ENCODE results near the gene TIGD2.

The TIGD2 gene

GRCh38 chr4:89146196-89146595 is 34.9 kb downstream of the TIGD2 start:
- Histone ChIP-seq H3K4me1 (ENCODE audit: control insufficient read depth, insufficient read depth, low read length) (no peaks in the 10 kb centered on the region), H3K9me3 (ENCODE audit: control insufficient read depth, low read length) (no peaks in the 10 kb centered on the region), H3K27me3 (ENCODE audit: control insufficient read depth, insufficient read depth, low read length) (no peaks in the 10 kb centered on the region), H3K36me3 (ENCODE audit: control insufficient read depth, insufficient read depth, low read length) (no peaks in the 10 kb centered on the region), H3K4me3 (ENCODE audit: low read length) (no peak overlapping the region), H3K9ac (ENCODE audit: low read length) (no peak overlapping the region)

GRCh38 chr4:89152972-89153371 is 41.6 kb downstream of the TIGD2 start:
- no peaks in the 10 kb centered on the region for H3K4me1 ChIP-seq (ENCODE audit: control insufficient read depth, insufficient read depth, low read length)

GRCh38 chr4:89156174-89156914 is 45.0 kb downstream of the TIGD2 start:
- Histone ChIP-seq H3K4me3 (ENCODE audit: low read length) (no peak overlapping the region), H3K9me3 (ENCODE audit: control insufficient read depth, low read length) (no peaks in the 10 kb centered on the region), H3K27me3 (ENCODE audit: control insufficient read depth, insufficient read depth, low read length) (no peaks in the 10 kb centered on the region), H3K9ac (ENCODE audit: low read length) (no peak overlapping the region), H3K4me1 (ENCODE audit: control insufficient read depth, insufficient read depth, low read length) (no peaks in the 10 kb centered on the region), H3K36me3 (ENCODE audit: control insufficient read depth, insufficient read depth, low read length) (no peaks in the 10 kb centered on the region)

More at GRCh38 chr4:89152972-89153371, 41.6 kb downstream of the TIGD2 start:
- Histone ChIP-seq H3K36me3 (ENCODE audit: control insufficient read depth, insufficient read depth, low read length) (no peaks in the 10 kb centered on the region), H3K4me3 (ENCODE audit: low read length) (no peak overlapping the region), H3K9ac (ENCODE audit: low read length) (no peak overlapping the region), H3K9me3 (ENCODE audit: control insufficient read depth, low read length) (no peaks in the 10 kb centered on the region), H3K27me3 (ENCODE audit: control insufficient read depth, insufficient read depth, low read length) (no peaks in the 10 kb centered on the region)

GRCh38 chr4:89157488-89158024 is 46.2 kb downstream of the TIGD2 start:
- H3K36me3 ChIP-seq (ENCODE audit: control insufficient read depth, insufficient read depth, low read length): no peaks in the 10 kb centered on the region
- H3K9ac ChIP-seq (ENCODE audit: low read length): no peak overlapping the region
- no peaks in the 10 kb centered on the region for H3K9me3 ChIP-seq (ENCODE audit: control insufficient read depth, low read length)
- H3K27me3 ChIP-seq (ENCODE audit: control insufficient read depth, insufficient read depth, low read length): no peaks in the 10 kb centered on the region
- H3K4me3 ChIP-seq (ENCODE audit: low read length): no peak overlapping the region
- no peaks in the 10 kb centered on the region for H3K4me1 ChIP-seq (ENCODE audit: control insufficient read depth, insufficient read depth, low read length)

- Histone ChIP-seq H3K9me3 (ENCODE audit: control insufficient read depth, low read length) (no peaks in the 10 kb centered on the region), H3K27me3 (ENCODE audit: control insufficient read depth, insufficient read depth, low read length) (no peaks in the 10 kb centered on the region), H3K4me3 (ENCODE audit: low read length) (no peak overlapping the region), H3K36me3 (ENCODE audit: control insufficient read depth, insufficient read depth, low read length) (no peaks in the 10 kb centered on the region), H3K4me1 (ENCODE audit: control insufficient read depth, insufficient read depth, low read length) (no peaks in the 10 kb centered on the region), H3K9ac (ENCODE audit: low read length) (no peak overlapping the region)
Measured at GRCh38 chr4:89158884-89159503, 47.7 kb downstream of the TIGD2 start.

- Histone ChIP-seq H3K4me3 (ENCODE audit: low read length) (no peak overlapping the region), H3K4me1 (ENCODE audit: control insufficient read depth, insufficient read depth, low read length) (no peaks in the 10 kb centered on the region), H3K27me3 (ENCODE audit: control insufficient read depth, insufficient read depth, low read length) (no peaks in the 10 kb centered on the region), H3K36me3 (ENCODE audit: control insufficient read depth, insufficient read depth, low read length) (no peaks in the 10 kb centered on the region), H3K9me3 (ENCODE audit: control insufficient read depth, low read length) (no peaks in the 10 kb centered on the region), H3K9ac (ENCODE audit: low read length) (no peak overlapping the region)
Measured at GRCh38 chr4:89160806-89161205, 49.5 kb downstream of the TIGD2 start.

GRCh38 chr4:89161841-89162240 is 50.5 kb downstream of the TIGD2 start:
- no peaks in the 10 kb centered on the region for H3K9me3 ChIP-seq (ENCODE audit: control insufficient read depth, low read length)

GRCh38 chr4:89162496-89162895 is 51.2 kb downstream of the TIGD2 start:
- Histone ChIP-seq H3K27me3 (ENCODE audit: control insufficient read depth, insufficient read depth, low read length) (no peaks in the 10 kb centered on the region), H3K36me3 (ENCODE audit: control insufficient read depth, insufficient read depth, low read length) (no peaks in the 10 kb centered on the region), H3K4me1 (ENCODE audit: control insufficient read depth, insufficient read depth, low read length) (no peaks in the 10 kb centered on the region), H3K9me3 (ENCODE audit: control insufficient read depth, low read length) (no peaks in the 10 kb centered on the region), H3K4me3 (ENCODE audit: low read length) (no peak overlapping the region), H3K9ac (ENCODE audit: low read length) (no peak overlapping the region)

More at GRCh38 chr4:89161841-89162240, 50.5 kb downstream of the TIGD2 start:
- no peak overlapping the region for H3K4me3 ChIP-seq (ENCODE audit: low read length)
- no peaks in the 10 kb centered on the region for H3K27me3 ChIP-seq (ENCODE audit: control insufficient read depth, insufficient read depth, low read length)
- H3K9ac ChIP-seq (ENCODE audit: low read length): no peak overlapping the region
- no peaks in the 10 kb centered on the region for H3K36me3 ChIP-seq (ENCODE audit: control insufficient read depth, insufficient read depth, low read length)
- no peaks in the 10 kb centered on the region for H3K4me1 ChIP-seq (ENCODE audit: control insufficient read depth, insufficient read depth, low read length)

GRCh38 chr4:89162987-89163386 is 51.7 kb downstream of the TIGD2 start:
- Histone ChIP-seq H3K4me1 (ENCODE audit: control insufficient read depth, insufficient read depth, low read length) (no peaks in the 10 kb centered on the region), H3K27me3 (ENCODE audit: control insufficient read depth, insufficient read depth, low read length) (no peaks in the 10 kb centered on the region), H3K9ac (ENCODE audit: low read length) (no peak overlapping the region), H3K4me3 (ENCODE audit: low read length) (no peak overlapping the region), H3K9me3 (ENCODE audit: control insufficient read depth, low read length) (no peaks in the 10 kb centered on the region), H3K36me3 (ENCODE audit: control insufficient read depth, insufficient read depth, low read length) (no peaks in the 10 kb centered on the region)

- no peaks in the 10 kb centered on the region for H3K36me3 ChIP-seq (ENCODE audit: control insufficient read depth, insufficient read depth, low read length)
- no peaks in the 10 kb centered on the region for H3K27me3 ChIP-seq (ENCODE audit: control insufficient read depth, insufficient read depth, low read length)
- no peak overlapping the region for H3K9ac ChIP-seq (ENCODE audit: low read length)
- H3K4me1 ChIP-seq (ENCODE audit: control insufficient read depth, insufficient read depth, low read length): no peaks in the 10 kb centered on the region
- H3K9me3 ChIP-seq (ENCODE audit: control insufficient read depth, low read length): no peaks in the 10 kb centered on the region
- no peak overlapping the region for H3K4me3 ChIP-seq (ENCODE audit: low read length)
Measured at GRCh38 chr4:89164400-89164799, 53.1 kb downstream of the TIGD2 start.
